Fibroblast of lung (primary cell): ENCODE measurements around the gene RCAN2.

ENCODE experiments used
- EZH2 ChIP-seq: IDR thresholded peaks from 2 replicates; pipeline ENCODE4 v1.5.1; 2012; ENCODE audit warnings: low read length, control low read depth, mild to moderate bottlenecking; ENCODE audit errors: missing control alignments
- TF ChIP-seq, protein P1 (sequence below), 2 donors: IDR thresholded peaks in 1 of 2; conservative IDR thresholded peaks in 1 of 2; 1 replicate in 1 of 2; 2 replicates in 1 of 2; pipeline ENCODE4 v1.5.1; 2011 to 2012; ENCODE audit warnings: low read length in 2 of 2, control low read depth in 1 of 2, inconsistent platforms in 1 of 2, low read depth in 1 of 2, mild to moderate bottlenecking in 1 of 2

DNA sequence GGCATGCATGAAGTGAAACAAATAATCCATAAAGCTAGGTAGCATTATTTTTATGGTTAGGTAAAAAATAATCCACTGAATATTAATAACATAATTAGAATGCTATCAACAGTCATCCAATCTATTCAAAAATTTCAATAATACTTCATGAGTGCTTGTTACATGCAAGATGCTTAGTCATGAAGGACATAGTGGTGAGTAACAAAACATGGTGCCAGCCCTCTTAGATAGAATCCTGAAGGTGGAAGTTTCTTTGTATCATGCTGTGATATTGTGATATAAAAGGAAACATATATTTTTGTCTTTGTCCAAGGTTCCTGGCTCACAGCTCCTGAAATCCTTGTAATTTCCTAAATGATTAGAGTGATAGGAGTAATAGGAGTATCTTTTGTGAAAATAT, 14.9 kb downstream of the RCAN2 start:
- TF ChIP-seq, protein P1, sequence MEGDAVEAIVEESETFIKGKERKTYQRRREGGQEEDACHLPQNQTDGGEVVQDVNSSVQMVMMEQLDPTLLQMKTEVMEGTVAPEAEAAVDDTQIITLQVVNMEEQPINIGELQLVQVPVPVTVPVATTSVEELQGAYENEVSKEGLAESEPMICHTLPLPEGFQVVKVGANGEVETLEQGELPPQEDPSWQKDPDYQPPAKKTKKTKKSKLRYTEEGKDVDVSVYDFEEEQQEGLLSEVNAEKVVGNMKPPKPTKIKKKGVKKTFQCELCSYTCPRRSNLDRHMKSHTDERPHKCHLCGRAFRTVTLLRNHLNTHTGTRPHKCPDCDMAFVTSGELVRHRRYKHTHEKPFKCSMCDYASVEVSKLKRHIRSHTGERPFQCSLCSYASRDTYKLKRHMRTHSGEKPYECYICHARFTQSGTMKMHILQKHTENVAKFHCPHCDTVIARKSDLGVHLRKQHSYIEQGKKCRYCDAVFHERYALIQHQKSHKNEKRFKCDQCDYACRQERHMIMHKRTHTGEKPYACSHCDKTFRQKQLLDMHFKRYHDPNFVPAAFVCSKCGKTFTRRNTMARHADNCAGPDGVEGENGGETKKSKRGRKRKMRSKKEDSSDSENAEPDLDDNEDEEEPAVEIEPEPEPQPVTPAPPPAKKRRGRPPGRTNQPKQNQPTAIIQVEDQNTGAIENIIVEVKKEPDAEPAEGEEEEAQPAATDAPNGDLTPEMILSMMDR (conservative IDR thresholded peaks at IDR 0.05 in 1 of 2, IDR thresholded peaks at IDR 0.05 in 1 of 2; ENCODE audit: low read depth in 1 of 2, low read length in 2 of 2): no peak
- no peak for TF ChIP-seq EZH2
